HL-60 (cell line): ENCODE results near the gene FLVCR1.

Experiments used
- CTCF ChIP-seq: IDR thresholded peaks from one replicate; pipeline ENCODE4 v1.5.1; 2011; ENCODE audit warnings: low read length, control low read depth, inconsistent platforms; ENCODE audit not compliant: insufficient read depth
- REST ChIP-seq: IDR thresholded peaks from 2 replicates; pipeline ENCODE4 v1.6.1; 2012; ENCODE audit warnings: low read depth; ENCODE audit not compliant: insufficient replicate concordance

- TF ChIP-seq REST (no peak), CTCF (no peak)
Observed at GRCh38 chr1:212917858-212918257, 59.8 kb downstream of the FLVCR1 start.
